Measurements from ENCODE around the gene THAP5.

DNA sequence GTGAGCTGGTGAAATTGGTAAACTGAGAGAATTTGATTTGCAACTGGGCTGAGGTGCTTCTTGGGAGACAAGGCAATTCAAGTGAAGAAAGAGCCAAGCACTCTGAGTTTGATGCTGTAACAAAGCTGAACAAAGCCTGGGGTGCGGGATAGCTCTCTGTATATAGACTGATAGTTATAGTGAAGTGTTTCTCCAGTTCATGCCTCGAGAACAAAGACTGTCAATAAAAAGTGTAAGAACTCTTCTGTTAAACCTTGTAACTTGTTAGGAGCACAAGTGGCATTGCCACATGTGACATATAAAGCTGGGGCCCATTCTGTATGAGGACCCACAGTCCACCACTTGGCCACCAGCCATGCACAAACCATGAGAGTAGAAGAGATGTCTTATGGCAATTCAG lies 32.3 kb downstream of the THAP5 start:
- TF ChIP-seq, protein P1, sequence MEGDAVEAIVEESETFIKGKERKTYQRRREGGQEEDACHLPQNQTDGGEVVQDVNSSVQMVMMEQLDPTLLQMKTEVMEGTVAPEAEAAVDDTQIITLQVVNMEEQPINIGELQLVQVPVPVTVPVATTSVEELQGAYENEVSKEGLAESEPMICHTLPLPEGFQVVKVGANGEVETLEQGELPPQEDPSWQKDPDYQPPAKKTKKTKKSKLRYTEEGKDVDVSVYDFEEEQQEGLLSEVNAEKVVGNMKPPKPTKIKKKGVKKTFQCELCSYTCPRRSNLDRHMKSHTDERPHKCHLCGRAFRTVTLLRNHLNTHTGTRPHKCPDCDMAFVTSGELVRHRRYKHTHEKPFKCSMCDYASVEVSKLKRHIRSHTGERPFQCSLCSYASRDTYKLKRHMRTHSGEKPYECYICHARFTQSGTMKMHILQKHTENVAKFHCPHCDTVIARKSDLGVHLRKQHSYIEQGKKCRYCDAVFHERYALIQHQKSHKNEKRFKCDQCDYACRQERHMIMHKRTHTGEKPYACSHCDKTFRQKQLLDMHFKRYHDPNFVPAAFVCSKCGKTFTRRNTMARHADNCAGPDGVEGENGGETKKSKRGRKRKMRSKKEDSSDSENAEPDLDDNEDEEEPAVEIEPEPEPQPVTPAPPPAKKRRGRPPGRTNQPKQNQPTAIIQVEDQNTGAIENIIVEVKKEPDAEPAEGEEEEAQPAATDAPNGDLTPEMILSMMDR (IDR thresholded peaks at IDR 0.05): no peak
- no peak for TF ChIP-seq ZFX (IDR thresholded peaks at IDR 0.05; ENCODE audit: borderline replicate concordance)
